ENCODE results near the gene MAPK7.

Gene MAPK7

GRCh38 chr17:19408346-19408710 lies 30.0 kb downstream of the MAPK7 start:
- Histone ChIP-seq H3K4me3 (ENCODE audit: low read depth in 1 of 2, low read length in 2 of 2) (no peak overlapping the region), H3K27ac (ENCODE audit: low read length) (no peak overlapping the region), H3K27me3 (ENCODE audit: low read depth, low read length) (no peaks in the 10 kb centered on the region), H3K4me1 (ENCODE audit: control insufficient read depth in 1 of 2, insufficient read depth in 2 of 2, low read length in 2 of 2) (peaks cover 4 to 6% of the 10 kb centered on the region in 2 donors), H3K36me3 (ENCODE audit: control insufficient read depth in 1 of 2, insufficient read depth in 2 of 2, low read length in 2 of 2) (no peaks in the 10 kb centered on the region), H3K9me3 (ENCODE audit: control insufficient read depth in 1 of 2, low read length in 2 of 2) (no peaks in the 10 kb centered on the region)

- Histone ChIP-seq H3K27ac (ENCODE audit: low read length) (no peak overlapping the region), H3K4me3 (ENCODE audit: low read depth in 1 of 2, low read length in 2 of 2) (no peak overlapping the region), H3K9me3 (ENCODE audit: control insufficient read depth in 1 of 2, low read length in 2 of 2) (no peaks in the 10 kb centered on the region), H3K36me3 (ENCODE audit: control insufficient read depth in 1 of 2, insufficient read depth in 2 of 2, low read length in 2 of 2) (no peaks in the 10 kb centered on the region), H3K27me3 (ENCODE audit: low read depth, low read length) (no peaks in the 10 kb centered on the region), H3K4me1 (ENCODE audit: control insufficient read depth in 1 of 2, insufficient read depth in 2 of 2, low read length in 2 of 2) (peaks cover 4 to 6% of the 10 kb centered on the region in 2 donors)
Measured at GRCh38 chr17:19409066-19409465, 30.8 kb downstream of the MAPK7 start.

- Histone ChIP-seq H3K4me3 (ENCODE audit: low read depth in 1 of 2, low read length in 2 of 2) (no peak overlapping the region), H3K9me3 (ENCODE audit: control insufficient read depth in 1 of 2, low read length in 2 of 2) (no peaks in the 10 kb centered on the region), H3K4me1 (ENCODE audit: control insufficient read depth in 1 of 2, insufficient read depth in 2 of 2, low read length in 2 of 2) (peaks cover 4 to 6% of the 10 kb centered on the region in 2 donors), H3K36me3 (ENCODE audit: control insufficient read depth in 1 of 2, insufficient read depth in 2 of 2, low read length in 2 of 2) (no peaks in the 10 kb centered on the region), H3K27ac (ENCODE audit: low read length) (no peak overlapping the region), H3K27me3 (ENCODE audit: low read depth, low read length) (no peaks in the 10 kb centered on the region)
Measured at GRCh38 chr17:19409509-19409908, 31.2 kb downstream of the MAPK7 start.

GRCh38 chr17:19410091-19410490 lies 31.8 kb downstream of the MAPK7 start:
- H3K9me3 ChIP-seq (ENCODE audit: control insufficient read depth in 1 of 2, low read length in 2 of 2), result no peaks in the 10 kb centered on the region
- H3K4me3 ChIP-seq (ENCODE audit: low read depth in 1 of 2, low read length in 2 of 2), result no peak overlapping the region
- H3K36me3 ChIP-seq (ENCODE audit: control insufficient read depth in 1 of 2, insufficient read depth in 2 of 2, low read length in 2 of 2), result peaks cover 0 to 4% of the 10 kb centered on the region in 2 donors
- H3K4me1 ChIP-seq (ENCODE audit: control insufficient read depth in 1 of 2, insufficient read depth in 2 of 2, low read length in 2 of 2), result peaks cover 4 to 6% of the 10 kb centered on the region in 2 donors
- H3K27ac ChIP-seq (ENCODE audit: low read length), result no peak overlapping the region
- no peaks in the 10 kb centered on the region for H3K27me3 ChIP-seq (ENCODE audit: low read depth, low read length)

GRCh38 chr17:19410875-19411620 lies 32.8 kb downstream of the MAPK7 start, which contains the start of gene RNF112:
Gene RNF112, plus strand, starts transcription at chr17:19411232. Its CDS starts 177 bp downstream, at chr17:19411409.
- H3K4me3 ChIP-seq (ENCODE audit: low read depth in 1 of 2, low read length in 2 of 2), result peak within 1 kb of the TSS; percentile 38 to 64

GRCh38 chr17:19411631-19412030 lies 33.3 kb downstream of the MAPK7 start:
- H3K36me3 ChIP-seq (ENCODE audit: control insufficient read depth in 1 of 2, insufficient read depth in 2 of 2, low read length in 2 of 2), result peaks cover 0 to 10% of the 10 kb centered on the region in 2 donors
- no peak overlapping the region for H3K27ac ChIP-seq (ENCODE audit: low read length)
- peaks cover 4 to 6% of the 10 kb centered on the region in 2 donors for H3K4me1 ChIP-seq (ENCODE audit: control insufficient read depth in 1 of 2, insufficient read depth in 2 of 2, low read length in 2 of 2)
- H3K27me3 ChIP-seq (ENCODE audit: low read depth, low read length), result no peaks in the 10 kb centered on the region
- H3K4me3 ChIP-seq (ENCODE audit: low read depth in 1 of 2, low read length in 2 of 2), result peak overlapping the region; percentile 30 to 64
- no peaks in the 10 kb centered on the region for H3K9me3 ChIP-seq (ENCODE audit: control insufficient read depth in 1 of 2, low read length in 2 of 2)

More at GRCh38 chr17:19410875-19411620, 32.8 kb downstream of the MAPK7 start, which contains the start of gene RNF112:
- H3K4me1 ChIP-seq (ENCODE audit: control insufficient read depth in 1 of 2, insufficient read depth in 2 of 2, low read length in 2 of 2), result peaks cover 4 to 6% of the 10 kb centered on the region in 2 donors
- H3K36me3 ChIP-seq (ENCODE audit: control insufficient read depth in 1 of 2, insufficient read depth in 2 of 2, low read length in 2 of 2), result peaks cover 0 to 10% of the 10 kb centered on the region in 2 donors
- no peaks in the 10 kb centered on the region for H3K9me3 ChIP-seq (ENCODE audit: control insufficient read depth in 1 of 2, low read length in 2 of 2)
- H3K27ac ChIP-seq (ENCODE audit: low read length), result no peak within 1 kb of the TSS
- no peaks in the 10 kb centered on the region for H3K27me3 ChIP-seq (ENCODE audit: low read depth, low read length)

GRCh38 chr17:19412510-19412909 lies 34.2 kb downstream of the MAPK7 start:
- Histone ChIP-seq H3K4me3 (ENCODE audit: low read depth in 1 of 2, low read length in 2 of 2) (no peak overlapping the region), H3K9me3 (ENCODE audit: control insufficient read depth in 1 of 2, low read length in 2 of 2) (no peaks in the 10 kb centered on the region), H3K36me3 (ENCODE audit: control insufficient read depth in 1 of 2, insufficient read depth in 2 of 2, low read length in 2 of 2) (peaks cover 0 to 10% of the 10 kb centered on the region in 2 donors), H3K27me3 (ENCODE audit: low read depth, low read length) (no peaks in the 10 kb centered on the region), H3K4me1 (ENCODE audit: control insufficient read depth in 1 of 2, insufficient read depth in 2 of 2, low read length in 2 of 2) (peaks cover 4 to 6% of the 10 kb centered on the region in 2 donors), H3K27ac (ENCODE audit: low read length) (no peak overlapping the region)

GRCh38 chr17:19412984-19413383 lies 34.7 kb downstream of the MAPK7 start:
- Histone ChIP-seq H3K36me3 (ENCODE audit: control insufficient read depth in 1 of 2, insufficient read depth in 2 of 2, low read length in 2 of 2) (peaks cover 0 to 10% of the 10 kb centered on the region in 2 donors), H3K4me3 (ENCODE audit: low read depth in 1 of 2, low read length in 2 of 2) (no peak overlapping the region), H3K27ac (ENCODE audit: low read length) (no peak overlapping the region), H3K4me1 (ENCODE audit: control insufficient read depth in 1 of 2, insufficient read depth in 2 of 2, low read length in 2 of 2) (peaks cover 4 to 6% of the 10 kb centered on the region in 2 donors), H3K9me3 (ENCODE audit: control insufficient read depth in 1 of 2, low read length in 2 of 2) (no peaks in the 10 kb centered on the region), H3K27me3 (ENCODE audit: low read depth, low read length) (no peaks in the 10 kb centered on the region)

- H3K36me3 ChIP-seq (ENCODE audit: control insufficient read depth in 1 of 2, insufficient read depth in 2 of 2, low read length in 2 of 2), result peaks cover 0 to 10% of the 10 kb centered on the region in 2 donors
- peaks cover 4 to 6% of the 10 kb centered on the region in 2 donors for H3K4me1 ChIP-seq (ENCODE audit: control insufficient read depth in 1 of 2, insufficient read depth in 2 of 2, low read length in 2 of 2)
- H3K9me3 ChIP-seq (ENCODE audit: control insufficient read depth in 1 of 2, low read length in 2 of 2), result no peaks in the 10 kb centered on the region
- no peak overlapping the region for H3K4me3 ChIP-seq (ENCODE audit: low read depth in 1 of 2, low read length in 2 of 2)
- no peak overlapping the region for H3K27ac ChIP-seq (ENCODE audit: low read length)
- no peaks in the 10 kb centered on the region for H3K27me3 ChIP-seq (ENCODE audit: low read depth, low read length)
Measured at GRCh38 chr17:19413761-19414160, 35.5 kb downstream of the MAPK7 start.

GRCh38 chr17:19414396-19415280 lies 36.3 kb downstream of the MAPK7 start:
- H3K27ac ChIP-seq (ENCODE audit: low read length), result no peak overlapping the region
- no peak overlapping the region for H3K4me3 ChIP-seq (ENCODE audit: low read depth in 1 of 2, low read length in 2 of 2)
- H3K27me3 ChIP-seq (ENCODE audit: low read depth, low read length), result no peaks in the 10 kb centered on the region
- peaks cover 0 to 10% of the 10 kb centered on the region in 2 donors for H3K36me3 ChIP-seq (ENCODE audit: control insufficient read depth in 1 of 2, insufficient read depth in 2 of 2, low read length in 2 of 2)
- peaks cover 4 to 6% of the 10 kb centered on the region in 2 donors for H3K4me1 ChIP-seq (ENCODE audit: control insufficient read depth in 1 of 2, insufficient read depth in 2 of 2, low read length in 2 of 2)
- no peaks in the 10 kb centered on the region for H3K9me3 ChIP-seq (ENCODE audit: control insufficient read depth in 1 of 2, low read length in 2 of 2)

GRCh38 chr17:19415311-19415710 lies 37.0 kb downstream of the MAPK7 start:
- Histone ChIP-seq H3K27me3 (ENCODE audit: low read depth, low read length) (no peaks in the 10 kb centered on the region), H3K27ac (ENCODE audit: low read length) (no peak overlapping the region), H3K36me3 (ENCODE audit: control insufficient read depth in 1 of 2, insufficient read depth in 2 of 2, low read length in 2 of 2) (peaks cover 0 to 10% of the 10 kb centered on the region in 2 donors), H3K4me3 (ENCODE audit: low read depth in 1 of 2, low read length in 2 of 2) (no peak overlapping the region), H3K4me1 (ENCODE audit: control insufficient read depth in 1 of 2, insufficient read depth in 2 of 2, low read length in 2 of 2) (peaks cover 3 to 6% of the 10 kb centered on the region in 2 donors), H3K9me3 (ENCODE audit: control insufficient read depth in 1 of 2, low read length in 2 of 2) (no peaks in the 10 kb centered on the region)

All from muscle layer of duodenum (tissue), 2 donors.